BLaER1 treated with 17β-estradiol and CSF1 and Interleukin-3, amounts not matched to agents 10 nM and 100 nM (cell line): ENCODE data around the gene SYNGR3.

Experiments
- H3K27ac ChIP-seq, 11 experiments: shearing (Covaris generic); formaldehyde crosslinking; 2 replicates each; pipeline ENCODE4 v1.8.1; 2022
- H3K27me3 ChIP-seq, 11 experiments: shearing (Covaris generic); formaldehyde crosslinking; 2 replicates each; pipeline ENCODE4 v1.8.1; 2022
- H3K36me3 ChIP-seq, 11 experiments: shearing (Covaris generic); formaldehyde crosslinking; 2 replicates each; pipeline ENCODE4 v1.8.1; 2022
- H3K4me1 ChIP-seq, 10 experiments: shearing (Covaris generic); formaldehyde crosslinking; 2 replicates each; pipeline ENCODE4 v1.8.1; 2022
- H3K4me2 ChIP-seq, 11 experiments: shearing (Covaris generic); formaldehyde crosslinking; 2 replicates each; pipeline ENCODE4 v1.8.1; 2022
- H3K4me3 ChIP-seq, 10 experiments: shearing (Covaris generic); formaldehyde crosslinking; 2 replicates each; pipeline ENCODE4 v1.8.1; 2022
- H3K9ac ChIP-seq, 11 experiments: shearing (Covaris generic); formaldehyde crosslinking; 2 replicates each; pipeline ENCODE4 v1.8.1; 2022
- H3K9me3 ChIP-seq, 11 experiments: shearing (Covaris generic); formaldehyde crosslinking; replicated peaks in 1 of 11; 2 replicates each; pipeline ENCODE4 v1.8.1; 2022
- H4K20me1 ChIP-seq, 11 experiments: shearing (Covaris generic); formaldehyde crosslinking; 2 replicates each; pipeline ENCODE4 v1.8.1; 2022
- Cebpa-rat ChIP-seq, 11 experiments: shearing (Covaris generic); IDR thresholded peaks; 2 replicates each; pipeline ENCODE4 v1.8.1; 2022

The SYNGR3 gene

GRCh38 chr16:1974157-1975070, 15.4 kb upstream of the SYNGR3 start:
- Histone ChIP-seq H3K4me2 (no peak overlapping the region; a peak in 1 of 22 replicates), H3K4me1 (peaks cover 23 to 30% (median 26%) of the 10 kb centered on the region in 10 experiments), H3K27me3 (peaks cover 15 to 21% (median 19%) of the 10 kb centered on the region in 11 experiments), H3K9ac (0 out of 22 replicates have a peak overlapping the region, but pooled peaks of 1 of the 11 experiments have one; percentile 92), H3K36me3 (peaks cover 52 to 61% (median 55%) of the 10 kb centered on the region in 11 experiments), H4K20me1 (peaks cover 0 to 72% (median 57%) of the 10 kb centered on the region in 11 experiments; a peak in 19 of 22 replicates), H3K27ac (no peak overlapping the region), H3K4me3 (no peak overlapping the region), H3K9me3 (no peaks in the 10 kb centered on the region)
- no peak for TF ChIP-seq Cebpa-rat (IDR thresholded peaks at IDR 0.05)

DNA sequence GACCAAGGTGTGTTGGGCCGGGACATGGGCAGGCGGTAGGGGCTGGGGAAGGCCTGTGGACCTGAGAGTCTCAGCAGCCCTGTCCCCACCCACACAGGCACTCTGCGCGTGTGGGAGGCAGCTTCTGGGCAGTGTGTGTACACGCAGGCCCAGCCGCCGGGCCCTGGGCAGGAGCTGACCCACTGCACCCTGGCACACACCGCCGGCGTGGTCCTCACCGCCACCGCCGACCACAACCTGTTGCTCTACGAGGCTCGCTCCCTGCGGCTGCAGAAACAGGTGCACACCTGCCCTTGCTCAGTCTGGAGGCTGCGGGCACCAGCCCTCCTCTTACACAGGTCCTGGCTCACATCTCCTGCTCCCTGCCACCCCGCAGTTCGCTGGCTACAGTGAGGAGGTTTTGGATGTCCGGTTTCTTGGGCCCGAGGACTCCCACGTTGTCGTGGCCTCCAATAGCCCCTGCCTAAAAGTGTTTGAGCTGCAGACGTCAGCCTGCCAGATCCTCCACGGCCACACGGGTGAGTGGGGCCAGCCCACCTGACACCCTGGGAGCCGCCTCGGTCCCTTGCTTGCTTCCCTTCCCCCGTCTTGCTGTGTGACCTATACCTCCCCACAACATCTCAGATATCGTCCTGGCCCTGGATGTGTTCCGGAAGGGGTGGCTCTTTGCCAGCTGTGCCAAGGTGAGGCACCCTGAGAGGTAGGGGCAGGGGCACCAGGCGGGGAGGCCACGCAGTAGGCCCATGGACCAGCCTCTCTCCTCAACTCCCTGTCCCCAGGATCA, 14.1 kb upstream of the SYNGR3 start:
- no peak for TF ChIP-seq Cebpa-rat (IDR thresholded peaks at IDR 0.05)
- peaks cover 19 to 37% (median 24%) of the 10 kb centered on the region in 10 experiments for H3K4me1 ChIP-seq
- peaks cover 54 to 65% (median 57%) of the 10 kb centered on the region in 11 experiments for H3K36me3 ChIP-seq

GRCh38 chr16:1976216-1976520, 13.6 kb upstream of the SYNGR3 start:
- Histone ChIP-seq H3K9me3 (no peaks in the 10 kb centered on the region), H3K27ac (no peak overlapping the region), H3K9ac (no peak overlapping the region), H3K27me3 (peaks cover 32 to 38% (median 37%) of the 10 kb centered on the region in 11 experiments), H3K4me2 (no peak overlapping the region), H3K4me3 (no peak overlapping the region), H3K36me3 (peaks cover 54 to 65% (median 57%) of the 10 kb centered on the region in 11 experiments), H4K20me1 (peaks cover 0 to 90% (median 74%) of the 10 kb centered on the region in 11 experiments; a peak in 19 of 22 replicates), H3K4me1 (peaks cover 14 to 32% (median 18%) of the 10 kb centered on the region in 10 experiments)
- no peak for TF ChIP-seq Cebpa-rat (IDR thresholded peaks at IDR 0.05)

More for the DNA sequence above, 14.1 kb upstream of the SYNGR3 start:
- H3K9me3 ChIP-seq = no peaks in the 10 kb centered on the region
- H3K9ac ChIP-seq = no peak overlapping the region
- H3K27me3 ChIP-seq = peaks cover 27 to 33% (median 31%) of the 10 kb centered on the region in 11 experiments
- H3K4me2 ChIP-seq = no peak overlapping the region
- H3K4me3 ChIP-seq = no peak overlapping the region
- H4K20me1 ChIP-seq = peaks cover 0 to 84% (median 69%) of the 10 kb centered on the region in 11 experiments; a peak in 19 of 22 replicates
- no peak overlapping the region for H3K27ac ChIP-seq

DNA sequence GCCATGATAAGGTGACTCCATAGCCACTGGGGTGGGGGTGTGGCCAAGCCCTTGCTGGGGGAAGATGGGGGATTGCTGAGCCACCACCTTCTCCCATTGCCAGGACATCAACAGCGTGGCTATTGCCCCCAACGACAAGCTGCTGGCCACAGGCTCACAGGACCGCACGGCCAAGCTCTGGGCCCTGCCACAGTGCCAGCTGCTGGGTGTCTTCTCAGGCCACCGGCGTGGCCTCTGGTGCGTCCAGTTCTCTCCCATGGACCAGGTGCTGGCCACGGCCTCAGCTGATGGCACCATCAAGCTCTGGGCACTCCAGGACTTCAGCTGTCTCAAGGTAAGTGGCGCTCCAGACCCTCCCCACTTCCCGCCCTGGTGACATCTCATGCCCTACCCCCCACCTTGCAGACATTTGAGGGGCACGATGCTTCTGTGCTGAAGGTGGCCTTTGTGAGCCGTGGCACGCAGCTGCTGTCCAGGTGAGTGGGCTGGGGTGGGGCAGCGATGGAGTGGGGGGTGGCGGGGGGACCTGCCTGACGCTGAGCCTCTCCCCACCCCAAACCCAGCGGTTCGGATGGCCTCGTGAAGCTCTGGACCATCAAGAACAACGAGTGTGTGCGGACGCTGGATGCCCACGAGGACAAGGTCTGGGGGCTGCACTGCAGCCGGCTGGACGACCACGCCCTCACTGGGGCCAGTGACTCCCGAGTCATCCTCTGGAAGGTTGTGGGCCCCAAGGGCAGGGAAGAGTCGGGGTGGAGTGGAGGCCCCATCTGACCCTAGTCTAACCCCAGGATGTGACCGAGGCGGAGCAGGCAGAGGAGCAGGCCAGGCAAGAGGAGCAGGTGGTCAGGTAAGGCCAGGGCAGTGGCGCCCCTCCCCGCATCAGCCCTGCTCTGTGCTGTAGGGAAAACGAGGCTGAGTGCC, 12.6 kb upstream of the SYNGR3 start:
- H3K4me3 ChIP-seq = no peak overlapping the region
- H3K4me1 ChIP-seq = peaks cover 11 to 28% (median 16%) of the 10 kb centered on the region in 10 experiments
- H3K27me3 ChIP-seq = peaks cover 43 to 49% (median 47%) of the 10 kb centered on the region in 11 experiments
- H4K20me1 ChIP-seq = peaks cover 0 to 100% (median 85%) of the 10 kb centered on the region in 11 experiments; a peak in 19 of 22 replicates
- peaks cover 54 to 65% (median 57%) of the 10 kb centered on the region in 11 experiments for H3K36me3 ChIP-seq
- TF ChIP-seq Cebpa-rat (IDR thresholded peaks at IDR 0.05) = no peak
- no peak overlapping the region for H3K27ac ChIP-seq
- no peak overlapping the region for H3K9ac ChIP-seq
- no peak overlapping the region for H3K4me2 ChIP-seq
- no peaks in the 10 kb centered on the region for H3K9me3 ChIP-seq

DNA sequence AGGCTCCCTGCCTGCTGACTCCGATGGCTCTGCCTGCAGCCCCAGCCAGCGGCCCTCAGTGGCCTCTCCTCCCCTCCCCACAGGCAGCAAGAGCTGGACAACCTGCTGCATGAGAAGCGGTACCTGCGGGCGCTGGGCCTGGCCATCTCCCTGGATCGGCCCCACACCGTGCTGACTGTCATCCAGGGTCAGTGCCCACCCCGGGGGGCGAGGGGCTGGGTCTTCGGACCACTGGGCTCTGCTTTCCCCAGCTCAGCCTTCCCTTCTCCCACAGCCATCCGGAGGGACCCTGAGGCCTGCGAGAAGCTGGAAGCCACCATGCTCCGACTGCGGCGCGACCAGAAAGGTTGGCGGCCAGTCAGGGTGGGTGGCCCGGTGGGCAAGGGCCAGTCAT, 11.9 kb upstream of the SYNGR3 start:
- Histone ChIP-seq H3K36me3 (peaks cover 54 to 65% (median 57%) of the 10 kb centered on the region in 11 experiments), H3K4me3 (no peak overlapping the region), H3K9me3 (no peaks in the 10 kb centered on the region), H3K4me1 (peaks cover 6 to 24% (median 11%) of the 10 kb centered on the region in 10 experiments), H3K27me3 (peaks cover 49 to 55% (median 54%) of the 10 kb centered on the region in 11 experiments), H3K4me2 (no peak overlapping the region), H3K9ac (no peak overlapping the region), H3K27ac (no peak overlapping the region), H4K20me1 (peaks cover 0 to 100% (median 91%) of the 10 kb centered on the region in 11 experiments; a peak in 19 of 22 replicates)
- no peak for TF ChIP-seq Cebpa-rat (IDR thresholded peaks at IDR 0.05)

DNA sequence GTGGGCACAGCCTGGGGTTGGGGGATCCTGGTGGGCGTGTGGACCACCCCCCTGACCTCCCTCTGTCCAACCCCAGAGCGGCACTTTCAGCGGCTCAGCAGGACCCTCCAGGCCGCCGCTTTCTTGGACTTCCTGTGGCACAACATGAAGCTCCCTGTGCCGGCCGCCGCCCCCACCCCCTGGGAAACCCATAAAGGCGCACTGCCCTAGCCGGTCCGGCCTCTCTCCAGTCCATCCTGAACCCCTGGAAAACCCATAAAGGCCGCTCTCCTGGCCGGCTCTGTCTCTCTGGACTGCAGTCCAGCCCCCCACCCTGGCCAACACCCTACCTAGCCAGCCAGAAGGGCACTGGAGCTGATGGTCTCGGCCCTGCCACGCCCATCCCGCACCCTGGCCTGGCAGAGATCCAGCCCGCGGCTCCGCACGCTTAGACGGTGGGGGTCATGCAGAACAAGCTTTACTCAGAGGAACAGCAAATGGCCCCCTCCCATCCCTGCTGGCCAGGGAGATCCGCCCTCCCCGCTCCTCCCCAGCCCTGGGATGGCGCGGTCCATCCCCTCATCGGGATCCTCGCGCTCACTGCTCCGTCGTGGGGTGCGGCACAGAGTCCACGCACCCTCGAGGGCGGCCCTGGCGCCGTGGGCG, 11.2 kb upstream of the SYNGR3 start:
- no peak overlapping the region for H3K4me2 ChIP-seq
- no peak overlapping the region for H3K9ac ChIP-seq
- H3K36me3 ChIP-seq = peaks cover 54 to 63% (median 57%) of the 10 kb centered on the region in 11 experiments
- no peak overlapping the region for H3K27ac ChIP-seq
- H3K27me3 ChIP-seq = peaks cover 57 to 62% (median 61%) of the 10 kb centered on the region in 11 experiments
- no peaks in the 10 kb centered on the region for H3K9me3 ChIP-seq
- H4K20me1 ChIP-seq = peaks cover 0 to 100% (median 87%) of the 10 kb centered on the region in 11 experiments; a peak in 19 of 22 replicates
- peaks cover 1 to 24% (median 10%) of the 10 kb centered on the region in 10 experiments; a peak in 19 of 20 replicates for H3K4me1 ChIP-seq
- H3K4me3 ChIP-seq = no peak overlapping the region
- no peak for TF ChIP-seq Cebpa-rat (IDR thresholded peaks at IDR 0.05)

DNA sequence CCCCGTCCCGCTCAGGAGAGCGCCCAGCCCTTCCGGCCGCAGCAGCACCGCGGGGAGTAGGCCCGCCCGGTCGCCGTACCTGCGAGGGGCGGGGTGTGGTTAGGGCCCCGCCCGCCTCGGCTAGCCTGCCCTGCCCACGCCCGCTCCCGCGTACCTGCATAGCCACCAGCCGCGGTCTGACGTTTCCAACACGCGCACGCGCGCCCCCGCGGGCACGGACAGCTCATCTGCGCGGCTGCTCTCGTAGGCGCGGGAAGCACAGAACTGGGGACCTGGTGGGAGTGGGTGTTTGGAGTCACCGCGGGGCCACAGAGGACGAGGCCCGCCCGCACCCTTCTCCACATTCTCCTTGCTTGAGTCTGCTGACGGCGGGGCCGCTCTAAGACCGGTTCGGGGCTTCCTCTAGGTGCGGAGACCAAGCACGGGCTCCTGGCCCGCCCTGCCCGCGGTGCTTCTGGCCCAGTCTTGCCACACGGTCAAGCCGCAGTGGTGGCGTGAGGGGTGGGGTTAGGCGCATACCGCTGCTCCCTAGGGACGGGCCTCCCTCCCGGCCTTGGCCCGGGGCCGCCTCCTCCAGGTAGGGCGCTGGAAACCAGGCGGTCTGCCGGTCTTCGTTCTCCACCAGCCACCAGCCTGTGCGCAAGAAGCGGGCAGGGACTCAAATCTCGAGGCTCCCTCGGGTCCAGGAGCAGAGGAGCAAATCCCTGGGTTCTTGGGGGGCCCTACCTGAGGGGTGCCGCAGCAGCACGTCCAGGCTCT, 10.3 kb upstream of the SYNGR3 start:
- peaks cover 50 to 54% (median 52%) of the 10 kb centered on the region in 11 experiments for H3K36me3 ChIP-seq
- H3K27me3 ChIP-seq = peaks cover 60 to 71% (median 68%) of the 10 kb centered on the region in 11 experiments
- TF ChIP-seq Cebpa-rat (IDR thresholded peaks at IDR 0.05) = no peak
- peaks cover 0 to 92% (median 78%) of the 10 kb centered on the region in 11 experiments; a peak in 19 of 22 replicates for H4K20me1 ChIP-seq
- H3K4me1 ChIP-seq = peaks cover 0 to 23% (median 11%) of the 10 kb centered on the region in 10 experiments; a peak in 13 of 20 replicates
- no peaks in the 10 kb centered on the region for H3K9me3 ChIP-seq
- H3K4me3 ChIP-seq = no peak overlapping the region
- no peak overlapping the region for H3K9ac ChIP-seq
- peak overlapping the region in 4 of 11 experiments; percentile 5 to 22 (median 14); a peak in 3 of 22 replicates for H3K4me2 ChIP-seq
- no peak overlapping the region for H3K27ac ChIP-seq
